PC-9 (cell line): ENCODE results near the gene ETDB. TPM values are rescaled to one million over a fixed set of nuclear protein-coding genes. Genes with fewer than 3 reads are reported as not detected.

Experiments
- BruUV-seq: library from RNA; stranded (reverse); fragments of 400-500 nt; replicated peaks from 2 replicates; lab custom pipeline; 2021; lab: Mats Ljungman, UMichigan
- CTCF ChIA-PET: fragments of 300-600 bp; sonication (Branson Sonifier 250); formaldehyde crosslinking; loops from one replicate; lab custom pipeline; 2022; ENCODE audit warnings: antibody characterized with exemption; lab: Charles Lee
- POLR2A ChIA-PET: fragments of 300-600 bp; sonication (Branson Sonifier 250); formaldehyde crosslinking; loops from one replicate; lab custom pipeline; 2022; ENCODE audit warnings: antibody characterized with exemption; ENCODE audit not compliant: unreplicated experiment; lab: Charles Lee
- DNase-seq, 2 experiments: peaks; one replicate each; pipeline versions ENCODE4 v3.0.0 to v3.0.0-alpha.2; 2015 to 2022; ENCODE audit warnings: mixed read lengths in 1 of 2
- H2AFZ ChIP-seq: fragments of 200-600 bp; sonication (generic); 2 replicates; pipeline ENCODE4 v1.8.1; 2017; ENCODE audit warnings: antibody characterized with exemption
- H3F3A ChIP-seq: fragments of 200-600 bp; sonication (generic); 2 replicates; pipeline ENCODE4 v1.8.1; 2017; ENCODE audit warnings: antibody characterized with exemption, mild to moderate bottlenecking, low read depth; ENCODE audit not compliant: insufficient read depth
- H3K27ac ChIP-seq: fragments of 200-600 bp; sonication (generic); 2 replicates; pipeline ENCODE4 v1.6.1; 2016; ENCODE audit warnings: mixed run types
- H3K27me3 ChIP-seq: fragments of 200-600 bp; sonication (generic); 2 replicates; pipeline ENCODE4 v1.6.1; 2016; ENCODE audit warnings: low read depth, mixed run types; ENCODE audit not compliant: insufficient read depth
- H3K36me3 ChIP-seq: fragments of 200-600 bp; sonication (generic); 2 replicates; pipeline ENCODE4 v1.6.1; 2016; ENCODE audit warnings: low read depth, mixed run types
- H3K4me1 ChIP-seq: fragments of 200-600 bp; sonication (generic); replicated peaks from 2 replicates; pipeline ENCODE4 v1.6.1; 2016; ENCODE audit warnings: mixed run types; ENCODE audit not compliant: insufficient read depth
- H3K4me2 ChIP-seq: fragments of 200-600 bp; sonication (generic); 2 replicates; pipeline ENCODE4 v1.6.1; 2017; ENCODE audit warnings: mixed run types
- H3K4me3 ChIP-seq: fragments of 200-600 bp; sonication (generic); 2 replicates; pipeline ENCODE4 v1.6.1; 2016; ENCODE audit warnings: mixed run types
- H3K79me2 ChIP-seq: fragments of 200-600 bp; sonication (generic); 2 replicates; pipeline ENCODE4 v1.6.1; 2017; ENCODE audit warnings: low read depth, mixed run types
- H3K9me2 ChIP-seq: fragments of 200-600 bp; sonication (generic); 2 replicates; pipeline ENCODE4 v1.8.1; 2017; ENCODE audit warnings: mild to moderate bottlenecking; ENCODE audit not compliant: insufficient read depth
- H3K9me3 ChIP-seq: fragments of 200-600 bp; sonication (generic); 2 replicates; pipeline ENCODE4 v1.8.1; 2016; ENCODE audit warnings: low read depth; ENCODE audit not compliant: insufficient read depth
- H4K20me1 ChIP-seq: fragments of 200-600 bp; sonication (generic); 2 replicates; pipeline ENCODE4 v1.8.1; 2017; ENCODE audit not compliant: insufficient read depth
- CTCF ChIP-seq: fragments of 200-600 bp; sonication (generic); conservative IDR thresholded peaks from 2 replicates; pipeline ENCODE4 v1.6.1; 2017; ENCODE audit warnings: mixed run types, antibody characterized with exemption, mild to moderate bottlenecking, moderate library complexity
- EZH2 ChIP-seq: fragments of 200-600 bp; sonication (generic); IDR thresholded peaks from 2 replicates; pipeline ENCODE4 v1.8.0; 2017; ENCODE audit warnings: antibody characterized with exemption, low read depth
- intact Hi-C: fragments of 100-400 bp; cut with micrococcal nuclease; formaldehyde crosslinking; loops from one replicate; pipeline ENCODE4 v1.10.0; 2022; ENCODE audit not compliant: unreplicated experiment
- total RNA-seq: library from RNA; stranded (reverse); gene quantifications from 2 replicates; pipeline ENCODE4 v1.2.3, GENCODE V29; 2021

The ETDB gene
- total RNA-seq, 1 experiment from 2014 or later: not detected

GRCh38 chrX:135086197-135086854 is 34.0 kb downstream of the ETDB start:
- H3K36me3 ChIP-seq: no peaks in the 10 kb centered on the region
- H3K9me3 ChIP-seq: no peaks in the 10 kb centered on the region
- H3K4me1 ChIP-seq: no peaks in the 10 kb centered on the region
- BruUV-seq: no TSS peak
- ChIA-PET CTCF (interaction anchor here (1.0 kb wide), 1 partner anchor 9 kb away, joined by 3 read pairs; no protein-coding TSS in a partner anchor), POLR2A (interaction anchor here (0.6 to 0.7 kb wide), 2 partner anchors 146 to 252 kb away, joined by 3 to 6 read pairs; no protein-coding TSS in a partner anchor)
- no peak overlapping the region for H3K27ac ChIP-seq
- H2AFZ ChIP-seq: no peak overlapping the region
- H3K27me3 ChIP-seq: no peaks in the 10 kb centered on the region
- no peak overlapping the region for H3K4me2 ChIP-seq
- H4K20me1 ChIP-seq: no peaks in the 10 kb centered on the region
- DNase-seq: peak; percentile 39 to 60
- H3K4me3 ChIP-seq: no peak overlapping the region
- no peaks in the 10 kb centered on the region for H3K79me2 ChIP-seq
- intact Hi-C loops: loop anchor here (1.0 to 5.0 kb wide), 2 partner anchors 34 to 121 kb away; partner anchors contain the start of gene RTL8A
- H3F3A ChIP-seq: no peaks in the 10 kb centered on the region
- TF ChIP-seq EZH2 (no peak), CTCF (peak; percentile 78)
- 0 out of 2 replicates have a peak, but pooled peaks cover 6% of the 10 kb centered on the region for H3K9me2 ChIP-seq

DNA sequence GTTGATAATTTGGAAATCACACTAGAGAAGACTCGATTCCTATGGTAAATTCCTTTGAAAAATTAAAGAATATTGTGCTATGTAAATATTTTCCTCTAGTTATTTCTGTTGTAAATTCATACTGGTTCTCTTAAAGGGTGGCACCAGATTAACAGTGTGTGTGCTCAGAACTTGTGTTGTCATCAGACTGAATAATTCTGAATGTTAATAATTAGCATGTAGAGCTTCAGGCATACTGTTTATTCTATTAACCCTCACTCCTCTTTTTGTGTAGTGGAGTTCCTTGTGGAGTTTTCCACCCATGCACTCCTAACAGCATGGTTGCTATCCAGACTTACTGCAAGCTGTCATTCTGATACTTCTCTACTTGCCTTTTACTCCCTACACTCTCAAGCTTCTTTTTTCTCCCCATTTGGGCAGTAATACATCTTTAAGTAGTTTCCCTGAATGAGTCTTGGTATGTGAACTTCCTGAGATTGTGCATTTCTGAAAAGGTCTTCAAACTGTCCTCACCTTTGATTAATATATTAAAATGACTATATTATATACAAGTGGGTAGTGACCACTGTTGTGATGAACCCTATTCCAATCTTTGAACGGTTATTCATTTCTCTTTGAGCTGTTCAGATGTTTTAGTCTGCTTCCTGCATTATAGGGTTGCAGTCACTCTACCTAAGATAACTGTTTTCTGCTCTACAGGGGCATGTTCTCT is 38.5 kb downstream of the ETDB start:
- no peak overlapping the region for H3K27ac ChIP-seq
- peaks cover 4% of the 10 kb centered on the region; the same call in 1 of the 2 replicates for H3K27me3 ChIP-seq
- no peak overlapping the region for H3K4me2 ChIP-seq
- no peaks in the 10 kb centered on the region for H3K36me3 ChIP-seq
- ChIA-PET CTCF (no interaction called here), POLR2A (interaction anchor here (0.7 kb wide), 1 partner anchor 16 kb away, joined by 5 read pairs; no protein-coding TSS in a partner anchor)
- no peaks in the 10 kb centered on the region for H3K9me3 ChIP-seq
- H3F3A ChIP-seq: no peaks in the 10 kb centered on the region
- no peak overlapping the region for H2AFZ ChIP-seq
- no peaks in the 10 kb centered on the region for H4K20me1 ChIP-seq
- no peak for TF ChIP-seq EZH2
- TF ChIP-seq CTCF: no peak
- BruUV-seq: no TSS peak
- 0 out of 2 replicates have a peak, but pooled peaks cover 6% of the 10 kb centered on the region for H3K9me2 ChIP-seq
- intact Hi-C loops: no loop called here
- H3K79me2 ChIP-seq: no peaks in the 10 kb centered on the region
- H3K4me3 ChIP-seq: no peak overlapping the region
- no peak for DNase-seq
- no peaks in the 10 kb centered on the region for H3K4me1 ChIP-seq

Other genes with a start within 250 kb of the ETDB start
- gene MOSPD1, start 205.3 kb downstream of the ETDB start, total RNA-seq: 22.3 and 31.0 TPM in 2 replicates
- gene SMIM10, start 129.5 kb downstream of the ETDB start, total RNA-seq: 0.50 and 0.52 TPM in 2 replicates
- gene RTL8B, start 98.0 kb downstream of the ETDB start, total RNA-seq: 12.0 and 12.6 TPM in 2 replicates
- 68.8 and 80.0 TPM in 2 replicates for gene RTL8C, start 88.2 kb downstream of the ETDB start, total RNA-seq
- 75.1 and 76.6 TPM in 2 replicates for gene RTL8A, start 68.4 kb downstream of the ETDB start, total RNA-seq
- 0.20 and 0.28 TPM in 2 replicates for gene SMIM10L2B, start 21.8 kb downstream of the ETDB start, total RNA-seq
- not detected in 2 replicates for gene CT55, start 50.9 kb upstream of the ETDB start, total RNA-seq
- gene ETDA, start 131.5 kb upstream of the ETDB start, total RNA-seq: not detected in 2 replicates
- not detected in 2 replicates for gene ETDC, start 189.0 kb upstream of the ETDB start, total RNA-seq
- gene ZNF75D, start 223.6 kb upstream of the ETDB start, total RNA-seq: 10.6 and 14.9 TPM in 2 replicates
- 11.7 and 12.1 TPM in 2 replicates for gene ZNF449, start 224.3 kb upstream of the ETDB start, total RNA-seq